ENCODE measurements around the gene FRMD4B. TPM values are rescaled to one million over a fixed set of nuclear protein-coding genes. Genes with fewer than 3 reads are reported as not detected.

Gene FRMD4B
- total RNA-seq, 1 donor from 2014 or later, result 16.1 TPM

DNA sequence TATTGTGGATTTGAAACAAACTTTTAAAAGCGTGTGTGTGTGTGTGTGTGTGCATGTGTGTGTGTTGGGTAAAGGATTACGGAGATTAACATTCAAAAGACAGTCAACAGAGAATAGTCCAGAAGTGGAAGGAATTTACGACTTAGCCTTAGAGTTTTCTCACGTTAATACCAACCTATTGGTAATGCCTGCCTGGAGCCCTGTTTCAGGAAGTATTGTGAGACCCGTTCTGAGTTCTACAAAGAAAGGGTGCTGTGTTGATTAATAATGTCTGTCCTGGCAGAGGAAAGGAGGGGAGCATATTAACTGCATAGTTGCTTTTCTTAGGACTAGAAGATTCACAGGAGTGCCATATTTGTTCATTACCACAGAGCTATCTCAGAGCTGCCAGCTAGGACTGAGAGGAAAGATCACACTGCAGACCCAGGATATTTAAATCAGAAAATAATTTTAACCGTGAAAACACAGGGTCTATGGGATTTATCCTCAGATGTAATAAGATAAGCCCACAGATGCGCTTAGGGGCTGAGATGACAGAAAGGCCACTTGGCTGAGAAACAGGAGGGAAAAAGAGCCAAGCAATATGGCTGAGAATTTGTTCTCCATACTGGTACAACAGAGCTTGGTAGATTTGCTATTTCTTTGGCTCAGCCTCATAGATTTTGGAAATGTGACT, 40.5 kb upstream of the FRMD4B start:
- intact Hi-C loops (cut with micrococcal nuclease), result loop anchor here (10.0 kb wide), 2 partner anchors 238 to 262 kb away; no protein-coding TSS in a partner anchor
- H3K27me3 ChIP-seq (ENCODE audit: low read depth), result no peaks in the 10 kb centered on the region
- H3K9me3 ChIP-seq (replicated peaks), result no peaks in the 10 kb centered on the region
- no peaks in the 10 kb centered on the region for H3K36me3 ChIP-seq
- TF ChIP-seq CTCF (IDR thresholded peaks at IDR 0.05; ENCODE audit: borderline replicate concordance), result no peak
- H3K4me3 ChIP-seq, result no peak overlapping the region
- DNase-seq, result no peak
- H3K4me1 ChIP-seq, result peaks cover 7% of the 10 kb centered on the region
- H3K27ac ChIP-seq (replicated peaks), result no peak overlapping the region

- no peak overlapping the region for H3K27ac ChIP-seq (replicated peaks)
- no peak overlapping the region for H3K4me3 ChIP-seq
- intact Hi-C loops (cut with micrococcal nuclease), result loop anchor here (10.0 kb wide), 2 partner anchors 240 to 260 kb away; no protein-coding TSS in a partner anchor
- peak; percentile 70 for TF ChIP-seq CTCF (IDR thresholded peaks at IDR 0.05; ENCODE audit: borderline replicate concordance)
- no peaks in the 10 kb centered on the region for H3K36me3 ChIP-seq
- H3K4me1 ChIP-seq, result peaks cover 19% of the 10 kb centered on the region
- DNase-seq, result no peak
- no peaks in the 10 kb centered on the region for H3K9me3 ChIP-seq (replicated peaks)
- no peaks in the 10 kb centered on the region for H3K27me3 ChIP-seq (ENCODE audit: low read depth)
These were observed 39.4 kb upstream of the FRMD4B start for GRCh38 chr3:69425249-69425648.

DNA sequence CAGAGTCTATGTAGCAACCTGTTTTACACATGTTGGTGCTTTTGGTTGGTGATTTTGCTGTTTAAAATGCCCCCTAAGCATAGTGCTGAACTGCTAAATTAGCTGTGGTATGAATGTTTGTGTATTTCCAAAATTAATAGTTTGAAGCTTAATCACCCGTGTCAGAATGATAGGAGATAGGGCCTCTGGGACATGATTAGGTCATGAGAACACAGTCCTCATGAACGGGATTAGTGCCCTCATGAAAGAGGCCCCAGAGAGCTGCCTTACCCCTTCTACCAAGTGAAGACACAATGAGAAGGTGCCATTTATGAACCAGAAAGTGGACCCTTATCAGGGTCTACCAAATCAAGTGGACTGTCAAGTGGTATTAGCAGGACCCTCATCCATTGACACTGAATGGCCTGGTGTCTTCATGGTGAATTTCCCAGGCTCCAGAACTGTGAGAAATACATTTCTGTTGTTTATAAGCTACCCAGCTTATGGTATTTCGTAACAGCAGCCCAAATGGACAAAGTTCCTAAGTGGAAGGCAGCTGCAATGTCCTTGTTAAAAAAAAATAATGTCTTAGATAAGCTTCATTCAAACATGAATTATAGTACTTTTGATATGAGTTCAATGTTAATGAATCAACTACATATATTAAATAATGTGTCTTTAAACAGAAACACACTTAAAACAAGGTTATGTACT, 37.7 kb upstream of the FRMD4B start:
- H3K27ac ChIP-seq (replicated peaks), result no peak overlapping the region
- intact Hi-C loops (cut with micrococcal nuclease), result loop anchor here (10.0 kb wide), 2 partner anchors 241 to 259 kb away; no protein-coding TSS in a partner anchor
- no peaks in the 10 kb centered on the region for H3K36me3 ChIP-seq

GRCh38 chr3:69422751-69423150, 36.9 kb upstream of the FRMD4B start:
- intact Hi-C loops (cut with micrococcal nuclease), result loop anchor here (10.0 kb wide), 2 partner anchors 242 to 258 kb away; no protein-coding TSS in a partner anchor
- Histone ChIP-seq H3K9me3 (replicated peaks) (no peaks in the 10 kb centered on the region), H3K27ac (replicated peaks) (no peak overlapping the region), H3K4me1 (peaks cover 16% of the 10 kb centered on the region), H3K27me3 (ENCODE audit: low read depth) (no peaks in the 10 kb centered on the region), H3K4me3 (no peak overlapping the region), H3K36me3 (no peaks in the 10 kb centered on the region)
- no peak for DNase-seq
- TF ChIP-seq CTCF (IDR thresholded peaks at IDR 0.05; ENCODE audit: borderline replicate concordance), result no peak

More for the DNA sequence above, 37.7 kb upstream of the FRMD4B start:
- Histone ChIP-seq H3K9me3 (replicated peaks) (no peaks in the 10 kb centered on the region), H3K4me3 (no peak overlapping the region), H3K27me3 (ENCODE audit: low read depth) (no peaks in the 10 kb centered on the region), H3K4me1 (peaks cover 16% of the 10 kb centered on the region)
- DNase-seq, result no peak
- TF ChIP-seq CTCF (IDR thresholded peaks at IDR 0.05; ENCODE audit: borderline replicate concordance), result no peak

DNA sequence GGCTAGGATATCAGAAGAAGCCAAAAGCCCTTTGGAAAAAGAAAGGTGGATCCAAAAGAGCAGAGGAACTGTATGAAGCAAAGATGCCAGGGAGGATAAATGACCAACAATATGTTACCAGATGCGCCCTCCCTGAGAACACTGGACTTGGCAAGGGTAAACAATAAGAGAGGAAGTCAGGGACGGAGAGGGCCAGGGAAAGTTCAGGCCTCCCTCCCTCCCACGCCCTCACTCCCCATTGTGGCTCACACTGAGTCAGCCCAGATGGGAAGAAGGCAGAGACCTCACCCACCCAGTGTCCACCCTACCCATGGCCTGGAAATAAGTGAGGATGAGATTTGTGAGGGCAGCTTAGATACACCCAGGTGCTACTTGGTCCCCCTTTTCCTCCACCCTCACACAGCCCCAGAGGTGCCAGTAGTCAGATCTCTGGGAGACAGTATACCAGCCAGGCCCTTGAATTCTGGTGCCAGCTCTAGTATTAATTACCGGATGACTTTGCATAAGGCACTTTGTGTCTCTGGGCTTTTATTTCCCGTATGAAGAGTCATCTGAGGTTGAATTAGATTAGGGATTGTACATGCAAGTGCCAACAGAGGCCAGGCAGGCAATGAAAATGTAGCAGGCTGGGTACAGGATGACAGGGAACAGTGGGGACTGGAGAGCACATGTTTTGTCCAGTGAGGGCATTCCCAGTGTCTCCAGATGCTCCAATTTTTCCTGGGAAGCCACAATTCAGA, 35.1 kb upstream of the FRMD4B start:
- Histone ChIP-seq H3K4me1 (peaks cover 16% of the 10 kb centered on the region), H3K4me3 (no peak overlapping the region), H3K27me3 (ENCODE audit: low read depth) (no peaks in the 10 kb centered on the region), H3K9me3 (replicated peaks) (no peaks in the 10 kb centered on the region), H3K27ac (replicated peaks) (peak overlapping the region; percentile 57), H3K36me3 (no peaks in the 10 kb centered on the region)
- intact Hi-C loops (cut with micrococcal nuclease), result loop anchor here (10.0 kb wide), 2 partner anchors 244 to 256 kb away; no protein-coding TSS in a partner anchor
- peak; percentile 43 for DNase-seq
- no peak for TF ChIP-seq CTCF (IDR thresholded peaks at IDR 0.05; ENCODE audit: borderline replicate concordance)
